Karpas-422 (cell line): ENCODE results near the gene METTL15. TPM values are rescaled to one million over a fixed set of nuclear protein-coding genes. Genes with fewer than 3 reads are reported as not detected.
"Not testable (repeated sequence)": the region's sequence is repeated elsewhere in the genome, so short reads cannot be mapped to it uniquely, and the experiment has no call there.

Experiments
- DNase-seq: peaks from one replicate; pipeline ENCODE4 v3.0.0-alpha.2; 2015
- H2AFZ ChIP-seq: fragments of 200-600 bp; sonication (generic); 2 replicates; pipeline ENCODE4 v1.6.1; 2014; ENCODE audit warnings: antibody characterized with exemption, low read length, mixed read lengths
- H3K27ac ChIP-seq: fragments of 200-600 bp; sonication (generic); 2 replicates; pipeline ENCODE4 v1.5.1; 2014; ENCODE audit warnings: mild to moderate bottlenecking, low read length, moderate library complexity
- H3K27me3 ChIP-seq: fragments of 200-600 bp; sonication (generic); 2 replicates; pipeline ENCODE4 v1.6.1; 2014; ENCODE audit warnings: low read length, mixed read lengths
- H3K36me3 ChIP-seq: fragments of 200-600 bp; sonication (generic); 2 replicates; pipeline ENCODE4 v1.6.1; 2014; ENCODE audit warnings: low read length, mixed read lengths; ENCODE audit not compliant: insufficient read depth
- H3K4me1 ChIP-seq: fragments of 200-600 bp; sonication (generic); 2 replicates; pipeline ENCODE4 v1.6.1; 2014; ENCODE audit warnings: mild to moderate bottlenecking, low read length, mixed read lengths
- H3K4me2 ChIP-seq: fragments of 200-600 bp; sonication (generic); 2 replicates; pipeline ENCODE4 v1.6.1; 2014; ENCODE audit warnings: low read length, low read depth, mild to moderate bottlenecking; ENCODE audit not compliant: poor library complexity, severe bottlenecking
- H3K4me3 ChIP-seq: fragments of 200-600 bp; sonication (generic); 2 replicates; pipeline ENCODE4 v1.5.1; 2014; ENCODE audit warnings: mild to moderate bottlenecking, antibody characterized with exemption, low read length, mixed read lengths
- H3K79me2 ChIP-seq: fragments of 200-600 bp; sonication (generic); 2 replicates; pipeline ENCODE4 v1.6.1; 2014; ENCODE audit warnings: mild to moderate bottlenecking, low read length, mixed read lengths
- H3K9ac ChIP-seq: fragments of 200-600 bp; sonication (generic); 2 replicates; pipeline ENCODE4 v1.6.0; 2014; ENCODE audit warnings: low read length
- H3K9me2 ChIP-seq: fragments of 200-600 bp; sonication (generic), shearing (Covaris generic); replicated peaks from 2 replicates; pipeline ENCODE4 v1.6.0; 2014; ENCODE audit warnings: mild to moderate bottlenecking, low read length, moderate library complexity; ENCODE audit not compliant: insufficient read depth
- H3K9me3 ChIP-seq: fragments of 300-700, 200-600 bp; sonication (generic); 2 replicates; pipeline ENCODE4 v1.6.1; 2014; ENCODE audit warnings: low read length, mixed read lengths
- H4K20me1 ChIP-seq: fragments of 200-600 bp; sonication (generic); 2 replicates; pipeline ENCODE4 v1.6.1; 2014; ENCODE audit warnings: mild to moderate bottlenecking, antibody characterized with exemption, low read length, low read depth; ENCODE audit not compliant: insufficient read depth
- total RNA-seq: library from RNA; depleted of rRNA; stranded (reverse); fragments of >200 nt; shearing (Covaris generic); gene quantifications from 2 replicates; pipeline ENCODE4 v1.2.3, GENCODE V29; 2014; ENCODE audit warnings: low replicate concordance

Gene METTL15
- total RNA-seq, 1 experiment from 2014 or later = 59.9 TPM

- Histone ChIP-seq H3K27me3 (no peaks in the 10 kb centered on the region), H3K9me2 (no peaks in the 10 kb centered on the region), H3K9ac (no peak overlapping the region), H3K9me3 (peaks cover 8% of the 10 kb centered on the region), H3K4me3 (no peak overlapping the region), H4K20me1 (no peaks in the 10 kb centered on the region), H3K4me1 (no peaks in the 10 kb centered on the region), H3K79me2 (peaks cover 52% of the 10 kb centered on the region), H3K4me2 (no peak overlapping the region), H3K27ac (no peak overlapping the region), H2AFZ (no peak overlapping the region), H3K36me3 (peaks cover 15% of the 10 kb centered on the region; the same call in 1 of the 2 replicates)
- DNase-seq = no peak
Measured at GRCh38 chr11:28169816-28170215, 61.6 kb downstream of the METTL15 start.

- DNase-seq = no peak
Measured at GRCh38 chr11:28170759-28171158, 62.6 kb downstream of the METTL15 start.

DNA sequence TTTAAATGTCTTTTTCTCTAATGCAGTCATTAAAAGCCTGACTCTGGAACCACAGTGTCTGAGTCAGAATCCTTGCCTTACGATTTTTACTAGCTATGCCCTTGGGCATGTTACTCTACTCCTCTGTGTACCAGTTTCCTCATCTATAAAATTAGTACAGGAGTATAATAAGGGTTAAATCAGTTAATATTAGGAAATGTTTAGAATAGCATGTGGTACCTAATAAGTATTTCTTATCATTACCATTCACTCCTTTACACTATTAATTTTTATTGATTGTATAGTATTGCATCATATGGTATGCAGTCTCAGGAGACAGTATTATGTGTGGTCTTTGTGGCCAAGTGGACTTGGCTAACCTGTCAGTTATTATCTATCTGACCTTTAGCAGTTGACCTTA lies 68.2 kb downstream of the METTL15 start:
- Histone ChIP-seq H3K4me3 (no peak overlapping the region), H4K20me1 (no peaks in the 10 kb centered on the region), H3K27ac (no peak overlapping the region), H3K9me3 (peaks cover 8% of the 10 kb centered on the region), H3K9me2 (no peaks in the 10 kb centered on the region), H3K27me3 (no peaks in the 10 kb centered on the region), H3K9ac (no peak overlapping the region), H3K79me2 (peaks cover 48% of the 10 kb centered on the region), H2AFZ (no peak overlapping the region), H3K36me3 (peaks cover 15% of the 10 kb centered on the region; the same call in 1 of the 2 replicates), H3K4me1 (no peaks in the 10 kb centered on the region), H3K4me2 (no peak overlapping the region)
- DNase-seq = no peak

More at GRCh38 chr11:28170759-28171158, 62.6 kb downstream of the METTL15 start:
- H3K36me3 ChIP-seq = peaks cover 15% of the 10 kb centered on the region; the same call in 1 of the 2 replicates
- no peaks in the 10 kb centered on the region for H4K20me1 ChIP-seq
- no peaks in the 10 kb centered on the region for H3K4me1 ChIP-seq
- H3K4me3 ChIP-seq = no peak overlapping the region
- H3K4me2 ChIP-seq = no peak overlapping the region
- no peak overlapping the region for H3K27ac ChIP-seq
- peaks cover 8% of the 10 kb centered on the region for H3K9me3 ChIP-seq
- H3K9me2 ChIP-seq = no peaks in the 10 kb centered on the region
- H3K79me2 ChIP-seq = peaks cover 43% of the 10 kb centered on the region
- no peak overlapping the region for H3K9ac ChIP-seq
- no peaks in the 10 kb centered on the region for H3K27me3 ChIP-seq
- no peak overlapping the region for H2AFZ ChIP-seq

GRCh38 chr11:28195449-28195848 lies 87.3 kb downstream of the METTL15 start:
- Histone ChIP-seq H2AFZ (no peak overlapping the region), H3K4me2 (no peak overlapping the region), H4K20me1 (no peaks in the 10 kb centered on the region), H3K27me3 (no peaks in the 10 kb centered on the region), H3K36me3 (no peaks in the 10 kb centered on the region), H3K4me3 (no peak overlapping the region), H3K9me2 (no peaks in the 10 kb centered on the region), H3K27ac (no peak overlapping the region), H3K4me1 (no peaks in the 10 kb centered on the region), H3K79me2 (peaks cover 16% of the 10 kb centered on the region), H3K9ac (no peak overlapping the region), H3K9me3 (peaks cover 16% of the 10 kb centered on the region)
- no peak for DNase-seq

DNA sequence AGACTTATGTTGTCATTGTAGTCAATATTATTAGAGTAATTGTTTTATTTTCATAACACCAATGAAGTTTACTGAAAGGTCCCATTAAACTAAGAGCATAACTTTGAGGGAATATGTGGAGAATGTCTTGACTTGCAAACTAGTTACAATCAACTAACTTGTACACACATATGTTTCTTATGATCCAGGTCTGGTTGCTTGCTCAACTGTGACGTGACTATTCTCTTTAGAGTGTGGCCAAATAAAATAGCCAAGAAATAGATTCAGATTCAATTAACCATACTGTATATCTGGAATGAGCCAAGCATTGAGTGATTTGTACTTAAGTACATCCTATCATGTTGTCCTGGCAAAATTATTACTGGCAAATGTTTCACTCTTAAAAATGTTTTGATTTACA lies 101.7 kb downstream of the METTL15 start:
- Histone ChIP-seq H3K4me1 (no peaks in the 10 kb centered on the region), H4K20me1 (no peaks in the 10 kb centered on the region), H3K9ac (no peak overlapping the region), H3K9me2 (no peaks in the 10 kb centered on the region), H3K4me2 (no peak overlapping the region), H3K27me3 (no peaks in the 10 kb centered on the region), H2AFZ (no peak overlapping the region), H3K4me3 (no peak overlapping the region), H3K79me2 (peaks cover 18% of the 10 kb centered on the region), H3K36me3 (no peaks in the 10 kb centered on the region; the same call in 1 of the 2 replicates), H3K27ac (no peak overlapping the region), H3K9me3 (no peaks in the 10 kb centered on the region)
- DNase-seq = no peak

DNA sequence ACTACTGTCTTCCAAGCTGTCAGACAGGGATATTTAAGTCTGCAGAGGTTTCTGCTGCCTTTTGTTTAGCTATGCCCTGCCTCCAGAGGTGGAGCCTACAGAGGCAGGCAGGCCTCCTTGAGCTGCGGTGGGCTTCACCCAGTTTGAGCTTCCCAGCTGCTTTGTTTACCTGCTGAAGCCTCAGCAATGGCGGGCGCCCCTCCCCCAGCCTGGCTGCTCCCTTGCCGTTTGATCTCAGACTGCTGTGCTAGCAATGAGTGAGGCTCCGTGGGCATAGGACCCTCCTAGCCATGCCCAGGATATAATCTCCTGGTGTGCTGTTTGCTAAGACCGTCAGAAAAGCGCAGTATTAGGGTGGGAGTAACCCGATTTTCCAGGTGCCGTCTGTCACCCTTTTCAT lies 113.9 kb downstream of the METTL15 start:
- not testable (repeated sequence) for H3K9ac ChIP-seq, H3K4me3 ChIP-seq, H3K27ac ChIP-seq, H3K9me2 ChIP-seq, H3K4me1 ChIP-seq, H4K20me1 ChIP-seq, DNase-seq, H3K9me3 ChIP-seq, H3K27me3 ChIP-seq, H2AFZ ChIP-seq, H3K36me3 ChIP-seq, H3K4me2 ChIP-seq
- H3K79me2 ChIP-seq = peaks cover 36% of the 10 kb centered on the region

GRCh38 chr11:28223577-28223976 lies 115.4 kb downstream of the METTL15 start:
- no peak overlapping the region for H3K4me3 ChIP-seq
- no peaks in the 10 kb centered on the region for H4K20me1 ChIP-seq
- no peak overlapping the region for H2AFZ ChIP-seq
- H3K36me3 ChIP-seq = peaks cover 5% of the 10 kb centered on the region; the same call in 1 of the 2 replicates
- no peak for DNase-seq
- H3K79me2 ChIP-seq = peaks cover 44% of the 10 kb centered on the region
- H3K4me2 ChIP-seq = peak overlapping the region; percentile 19
- no peaks in the 10 kb centered on the region for H3K27me3 ChIP-seq
- H3K9ac ChIP-seq = no peak overlapping the region
- H3K4me1 ChIP-seq = peaks cover 8% of the 10 kb centered on the region; the same call in 1 of the 2 replicates
- no peaks in the 10 kb centered on the region for H3K9me3 ChIP-seq
- H3K9me2 ChIP-seq = no peaks in the 10 kb centered on the region
- no peak overlapping the region for H3K27ac ChIP-seq

GRCh38 chr11:28223994-28224393 lies 115.8 kb downstream of the METTL15 start:
- H3K36me3 ChIP-seq = peaks cover 5% of the 10 kb centered on the region; the same call in 1 of the 2 replicates
- no peak for DNase-seq
- no peaks in the 10 kb centered on the region for H3K9me3 ChIP-seq
- peaks cover 8% of the 10 kb centered on the region; the same call in 1 of the 2 replicates for H3K4me1 ChIP-seq
- H3K9ac ChIP-seq = no peak overlapping the region
- no peak overlapping the region for H3K27ac ChIP-seq
- peaks cover 46% of the 10 kb centered on the region for H3K79me2 ChIP-seq
- H4K20me1 ChIP-seq = no peaks in the 10 kb centered on the region
- H3K27me3 ChIP-seq = no peaks in the 10 kb centered on the region
- H3K9me2 ChIP-seq = no peaks in the 10 kb centered on the region
- H3K4me3 ChIP-seq = no peak overlapping the region
- H2AFZ ChIP-seq = no peak overlapping the region
- peak overlapping the region; percentile 19 for H3K4me2 ChIP-seq
